A673 (cell line): Measurements from ENCODE around the gene HERC2.

Source experiments
- EZH2 ChIP-seq: fragments of 200-600 bp; sonication (generic); IDR thresholded peaks from 2 replicates; pipeline ENCODE4 v1.6.1; 2017; ENCODE audit warnings: borderline replicate concordance, low read depth, mild to moderate bottlenecking, mixed read lengths, antibody characterized with exemption, low read length; ENCODE audit not compliant: poor library complexity, severe bottlenecking
- TF ChIP-seq, protein P1 (sequence below): fragments of 300-800, 200-600 bp; sonication (generic); conservative IDR thresholded peaks from 2 replicates; pipeline ENCODE4 v1.5.1; 2017; ENCODE audit warnings: low read depth, mild to moderate bottlenecking, antibody characterized with exemption, low read length, moderate library complexity, mixed read lengths

DNA sequence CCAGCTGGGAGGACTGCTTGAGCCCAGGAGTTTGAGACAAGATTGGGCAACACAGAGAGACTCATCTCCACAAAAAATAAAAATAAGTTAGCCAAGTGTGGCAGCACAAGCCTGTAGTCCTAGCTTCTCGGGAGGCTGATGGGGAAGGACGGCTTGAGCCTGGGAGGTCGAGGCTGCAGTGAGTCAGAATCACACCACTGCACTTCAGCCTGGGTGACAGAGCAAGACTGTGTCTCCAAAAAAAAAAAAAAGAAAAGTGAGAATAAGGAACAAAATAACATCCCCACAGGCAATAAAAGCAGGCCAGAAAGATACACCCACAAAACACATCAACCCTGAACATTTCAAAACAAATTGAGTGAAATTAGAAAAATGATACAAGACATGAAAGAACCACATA is 174.2 kb downstream of the HERC2 start:
- TF ChIP-seq, protein P1, sequence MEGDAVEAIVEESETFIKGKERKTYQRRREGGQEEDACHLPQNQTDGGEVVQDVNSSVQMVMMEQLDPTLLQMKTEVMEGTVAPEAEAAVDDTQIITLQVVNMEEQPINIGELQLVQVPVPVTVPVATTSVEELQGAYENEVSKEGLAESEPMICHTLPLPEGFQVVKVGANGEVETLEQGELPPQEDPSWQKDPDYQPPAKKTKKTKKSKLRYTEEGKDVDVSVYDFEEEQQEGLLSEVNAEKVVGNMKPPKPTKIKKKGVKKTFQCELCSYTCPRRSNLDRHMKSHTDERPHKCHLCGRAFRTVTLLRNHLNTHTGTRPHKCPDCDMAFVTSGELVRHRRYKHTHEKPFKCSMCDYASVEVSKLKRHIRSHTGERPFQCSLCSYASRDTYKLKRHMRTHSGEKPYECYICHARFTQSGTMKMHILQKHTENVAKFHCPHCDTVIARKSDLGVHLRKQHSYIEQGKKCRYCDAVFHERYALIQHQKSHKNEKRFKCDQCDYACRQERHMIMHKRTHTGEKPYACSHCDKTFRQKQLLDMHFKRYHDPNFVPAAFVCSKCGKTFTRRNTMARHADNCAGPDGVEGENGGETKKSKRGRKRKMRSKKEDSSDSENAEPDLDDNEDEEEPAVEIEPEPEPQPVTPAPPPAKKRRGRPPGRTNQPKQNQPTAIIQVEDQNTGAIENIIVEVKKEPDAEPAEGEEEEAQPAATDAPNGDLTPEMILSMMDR, result no peak
- TF ChIP-seq EZH2, result no peak
